LoVo (cell line): ENCODE results near the gene C1orf226.
A peak's percentile ranks its signal among the peaks of the same experiment; 100 is the strongest.
"Not testable (repeated sequence)": the region's sequence is repeated elsewhere in the genome, so short reads cannot be mapped to it uniquely, and the experiment has no call there.

Experiments used
- DNase-seq: peaks from one replicate; pipeline ENCODE4 v3.0.0-alpha.2; 2016; ENCODE audit warnings: low spot score

C1orf226 gene

DNA sequence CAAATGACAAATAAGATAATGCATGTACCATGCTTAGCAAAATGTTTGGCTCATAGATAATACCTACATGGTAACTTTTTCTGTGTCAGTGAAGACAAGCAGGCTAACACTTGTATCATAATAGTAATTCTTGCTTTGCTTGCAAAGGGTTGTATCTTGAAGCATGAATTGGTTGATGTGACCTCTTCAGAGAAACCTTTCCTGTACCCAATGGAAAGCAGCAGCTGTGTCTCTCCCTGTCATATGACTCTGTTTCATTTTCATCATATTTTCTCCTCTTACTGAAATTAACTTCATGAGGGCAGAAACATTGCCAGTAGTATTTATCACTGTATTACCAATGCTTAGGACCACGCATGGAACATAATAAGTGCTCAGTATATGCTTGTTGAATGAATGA is 26.0 kb downstream of the C1orf226 start:
- no peak for DNase-seq

GRCh38 chr1:162412002-162412401 is 30.5 kb downstream of the C1orf226 start, which contains the start of gene SH2D1B:
Gene SH2D1B (minus strand): TSS chr1:162412136. CDS start chr1:162412016, 120 bp downstream.
- no peak for DNase-seq

- no peak for DNase-seq
Measured at GRCh38 chr1:162416215-162416614, 34.7 kb downstream of the C1orf226 start.

GRCh38 chr1:162416909-162417308 is 35.4 kb downstream of the C1orf226 start:
- no peak for DNase-seq

DNA sequence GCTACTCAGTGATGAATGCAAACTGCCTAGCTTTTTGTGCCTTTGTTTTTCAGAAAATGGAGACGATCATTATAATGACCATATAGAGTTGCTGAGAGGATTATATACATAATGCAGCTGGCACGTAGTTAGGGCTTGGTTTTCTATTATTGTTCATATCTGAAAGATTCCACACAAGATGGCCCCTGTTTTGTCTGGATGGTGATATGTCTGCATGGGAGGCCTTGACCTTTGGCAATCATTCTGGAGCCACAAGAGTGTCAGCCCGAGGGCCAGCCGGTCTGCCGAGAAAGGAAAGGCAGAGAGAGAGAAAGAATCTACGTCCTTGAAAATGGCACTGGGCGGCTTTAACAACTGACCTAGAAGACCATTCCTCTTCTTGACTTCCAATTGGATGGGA is 36.1 kb downstream of the C1orf226 start:
- DNase-seq: no peak

GRCh38 chr1:162418584-162418983 is 37.1 kb downstream of the C1orf226 start:
- DNase-seq: peak; percentile 22

DNA sequence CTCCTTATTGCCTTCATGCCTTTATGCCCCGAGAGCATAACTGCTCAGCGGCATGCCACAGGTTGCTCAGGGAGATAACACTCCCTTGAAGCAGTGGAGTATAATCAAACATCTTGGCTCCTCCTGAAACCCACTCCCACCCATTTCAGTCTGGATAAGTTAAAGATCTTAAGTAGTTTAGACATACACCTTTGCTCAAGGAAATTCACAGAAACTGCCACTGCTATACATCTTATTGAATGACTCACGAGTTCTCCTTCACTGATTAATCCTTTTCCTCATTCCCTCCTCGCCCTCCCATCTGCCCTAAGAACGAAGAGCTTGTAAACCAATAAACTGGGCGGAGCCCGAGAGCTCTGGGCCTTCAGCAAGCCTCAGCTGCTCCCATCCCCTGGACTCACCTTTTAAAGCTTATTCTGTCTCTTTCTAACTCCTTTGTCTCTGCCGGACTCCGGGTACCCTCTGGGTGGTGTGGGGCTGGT is 38.0 kb downstream of the C1orf226 start:
- peak; percentile 84 for DNase-seq

- DNase-seq: no peak
Measured at GRCh38 chr1:162420120-162420519, 38.6 kb downstream of the C1orf226 start.

- no peak for DNase-seq
Measured at GRCh38 chr1:162421258-162422164, 40.0 kb downstream of the C1orf226 start.

DNA sequence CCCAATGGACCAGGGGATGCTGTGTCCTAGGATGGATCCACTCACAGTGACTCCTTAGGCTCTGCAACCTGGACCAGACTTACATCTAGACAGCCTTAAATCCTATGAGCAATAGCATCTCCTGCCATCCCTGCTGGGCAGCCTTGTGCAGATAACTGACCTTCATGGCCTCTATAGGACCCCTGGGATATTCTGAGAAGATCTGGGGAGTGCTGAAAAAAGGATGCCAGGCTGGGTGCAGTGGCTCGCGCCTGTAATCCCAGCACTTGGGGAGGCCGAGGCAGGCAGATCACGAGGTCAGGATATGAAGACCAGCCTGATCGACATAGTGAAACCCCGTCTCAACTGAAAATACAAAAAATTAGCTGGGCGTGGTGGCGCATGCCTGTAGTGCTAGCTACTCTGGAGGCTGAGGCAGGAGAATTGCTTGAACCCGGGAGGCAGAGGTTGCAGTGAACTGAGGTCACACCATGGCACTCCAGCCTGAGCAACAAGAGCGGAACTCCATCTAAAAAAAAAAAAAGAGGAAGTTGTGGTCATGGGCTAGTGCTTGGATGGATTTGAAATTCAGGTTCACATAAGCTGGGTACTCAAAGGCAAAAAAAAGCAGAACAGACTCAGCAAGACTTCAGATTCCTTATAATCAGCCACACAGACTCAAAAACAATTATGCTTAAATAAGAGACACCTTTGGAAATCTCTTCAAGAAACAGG is 41.3 kb downstream of the C1orf226 start:
- DNase-seq: no peak

DNA sequence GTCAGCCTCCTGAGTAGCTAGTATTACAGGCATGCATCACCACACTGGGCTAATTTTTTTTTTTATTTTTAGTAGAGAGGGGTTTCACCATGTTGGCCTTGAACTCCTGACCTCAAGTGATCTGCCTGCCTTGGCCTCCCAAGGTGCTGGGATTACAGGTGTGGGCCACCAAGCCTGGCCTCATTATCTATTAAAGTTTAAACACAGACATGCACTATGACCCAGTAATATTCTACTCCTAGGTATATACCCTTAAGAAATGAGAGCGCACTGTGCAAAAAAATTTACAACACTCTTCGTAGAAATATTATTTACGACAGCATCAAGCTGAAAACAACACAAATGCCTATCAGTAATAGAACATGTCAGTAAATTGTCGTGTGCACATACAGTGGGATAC is 49.1 kb downstream of the C1orf226 start:
- no peak for DNase-seq

- not testable (repeated sequence) for DNase-seq
Measured at GRCh38 chr1:162432977-162433713, 51.6 kb downstream of the C1orf226 start.
